Sciatic nerve (tissue), 1 donor: ENCODE results near the gene TANK. TPM values are rescaled to one million over a fixed set of nuclear protein-coding genes. Genes with fewer than 3 reads are reported as not detected.

ENCODE experiments used
- total RNA-seq: library from RNA; stranded (reverse); fragmentation: NEBNext Ultra II Directional; extraction: Animal tissue kit (Norgen Biotek cat#: 25700); gene quantifications from one replicate; pipeline ENCODE4 v1.2.1, GENCODE V29; 2021
- donor health status: DM: no; HTN: no; CAD: no.

The TANK gene
- total RNA-seq, 1 donor from 2014 or later: 71.3 TPM

Other genes with a start within 250 kb of the TANK start
- gene PSMD14, start 148.0 kb downstream of the TANK start, total RNA-seq: 25.9 TPM